HepG2 (cell line): ENCODE data around the gene EPS8L3. TPM values are rescaled to one million over a fixed set of nuclear protein-coding genes. Genes with fewer than 3 reads are reported as not detected.

Experiments used
- ATAC-seq: fragments of 200-7000 bp; cut with Tn5 transposase; 3 replicates; pipeline ENCODE4 v1.9.1; 2020; ENCODE audit warnings: mild to moderate bottlenecking, moderate library complexity
- BruUV-seq: library from RNA; stranded (reverse); fragments of 400-500 nt; replicated peaks from 2 replicates; lab custom pipeline; 2021; lab: Mats Ljungman, UMichigan
- CTCF ChIA-PET: fragments of 300-600 bp; formaldehyde crosslinking; extraction: SDS; loops from one replicate; lab custom pipeline; 2021; ENCODE audit warnings: low total read pairs, inconsistent platforms, low intra/inter-chr PET ratio; lab: Yijun Ruan, JAX
- POLR2A ChIA-PET: fragments of 350-600 bp; sonication (Branson Sonifier 250); formaldehyde crosslinking; loops from one replicate; lab custom pipeline; 2020; ENCODE audit warnings: antibody characterized with exemption, inconsistent platforms; lab: Yijun Ruan, JAX
- DNase-seq: peaks from one replicate; pipeline ENCODE4 v3.0.0-alpha.2; 2015; ENCODE audit warnings: low spot score
- FAIRE-seq: peaks from 3 replicates; lab custom pipeline; 2011; peaks lifted over from hg19 to GRCh38; lab: Jason Lieb, UNC
- H2AFZ ChIP-seq: one replicate; pipeline ENCODE4 v1.6.1; 2011; ENCODE audit warnings: low read length, inconsistent platforms
- H3K27ac ChIP-seq: fragments of 300-600 bp; 3 replicates; pipeline ENCODE4 v1.8.0; 2011; ENCODE audit warnings: mixed run types, mild to moderate bottlenecking, mixed read lengths, low read length, inconsistent platforms; ENCODE audit not compliant: insufficient read depth; ENCODE audit errors: extremely low read length
- H3K27me3 ChIP-seq, 2 experiments: fragments of 200-600 bp in 1 of 2; 2 replicates in 1 of 2; 3 replicates in 1 of 2; pipeline versions ENCODE4 v1.6.0 to v1.8.0; 2011; ENCODE audit warnings: low read length in 2 of 2, mild to moderate bottlenecking in 2 of 2, moderate library complexity in 2 of 2, inconsistent platforms in 1 of 2; ENCODE audit not compliant: insufficient read depth in 2 of 2, control insufficient read depth in 1 of 2
- H3K36me3 ChIP-seq, 2 experiments: fragments of 200-600 bp in 1 of 2; replicated peaks in 1 of 2; 2 replicates in 1 of 2; 3 replicates in 1 of 2; pipeline versions ENCODE4 v1.5.1 to v1.8.0; 2011; ENCODE audit warnings: low read length in 2 of 2, inconsistent platforms in 1 of 2; ENCODE audit not compliant: insufficient read depth in 2 of 2, control insufficient read depth in 1 of 2
- H3K4me1 ChIP-seq: 2 replicates; pipeline ENCODE4 v1.5.1; 2012; ENCODE audit warnings: low read length, inconsistent platforms; ENCODE audit not compliant: insufficient read depth
- H3K4me2 ChIP-seq: 2 replicates; pipeline ENCODE4 v1.6.0; 2011; ENCODE audit warnings: low read depth, low read length, inconsistent platforms
- H3K4me3 ChIP-seq, 3 experiments: fragments of 200-600 bp in 1 of 3; sonication (generic), shearing (Covaris generic) in 1 of 3; replicated peaks in 1 of 3; 2 replicates each; pipeline ENCODE4 v1.5.1; 2011 to 2016; ENCODE audit warnings: low read length in 3 of 3, inconsistent platforms in 2 of 3, low read depth in 2 of 3, mild to moderate bottlenecking in 2 of 3, control low read depth in 1 of 3, mixed read lengths in 1 of 3; ENCODE audit not compliant: insufficient read depth in 1 of 3
- H3K79me2 ChIP-seq: one replicate; pipeline ENCODE4 v1.6.1; 2011; ENCODE audit warnings: low read length, inconsistent platforms; ENCODE audit not compliant: insufficient read depth
- H3K9ac ChIP-seq: 2 replicates; pipeline ENCODE4 v1.6.0; 2011; ENCODE audit warnings: mild to moderate bottlenecking, low read depth, low read length, inconsistent platforms; ENCODE audit not compliant: insufficient read depth
- H3K9me3 ChIP-seq: 2 replicates; pipeline ENCODE4 v1.5.1; 2012; ENCODE audit warnings: mild to moderate bottlenecking, low read length
- H4K20me1 ChIP-seq: 2 replicates; pipeline ENCODE4 v1.6.0; 2011; ENCODE audit warnings: inconsistent platforms, mild to moderate bottlenecking, low read length, moderate library complexity; ENCODE audit not compliant: insufficient read depth
- CERS6 ChIP-seq: sonication (generic); formaldehyde crosslinking; IDR thresholded peaks from 2 replicates; pipeline ENCODE4 v1.5.0; 2020; ENCODE audit warnings: missing genetic modification reagents
- HNF1B ChIP-seq: sonication (generic); formaldehyde crosslinking; IDR thresholded peaks from 2 replicates; pipeline ENCODE4 v1.5.1; 2020; ENCODE audit warnings: mild to moderate bottlenecking, moderate library complexity, missing genetic modification reagents
- KAT8 ChIP-seq: IDR thresholded peaks from 2 replicates; pipeline ENCODE4 v1.6.1; 2016; ENCODE audit warnings: missing genetic modification reagents, missing compliant biosample characterization
- SMC3 ChIP-seq: IDR thresholded peaks from 2 replicates; pipeline ENCODE4 v1.6.1; 2011; ENCODE audit warnings: low read length, improper control_type of control experiment
- SNAPC2 ChIP-seq: sonication (generic); formaldehyde crosslinking; IDR thresholded peaks from 2 replicates; pipeline ENCODE4 v1.8.1; 2022; ENCODE audit warnings: mild to moderate bottlenecking, missing genetic modification reagents
- TEAD2 ChIP-seq: sonication (generic); formaldehyde crosslinking; IDR thresholded peaks from 2 replicates; pipeline ENCODE4 v1.9.0; 2021; ENCODE audit warnings: missing genetic modification reagents
- ZNF136 ChIP-seq: sonication (generic); formaldehyde crosslinking; IDR thresholded peaks from 2 replicates; pipeline ENCODE4 v1.8.1; 2022; ENCODE audit warnings: low read depth, mild to moderate bottlenecking, moderate library complexity, missing genetic modification reagents
- ZNF20 ChIP-seq: sonication (generic); formaldehyde crosslinking; IDR thresholded peaks from 2 replicates; pipeline ENCODE4 v1.4.0; 2020; ENCODE audit warnings: mild to moderate bottlenecking, moderate library complexity, missing genetic modification reagents
- ZNF367 ChIP-seq: sonication (generic); formaldehyde crosslinking; IDR thresholded peaks from 2 replicates; pipeline ENCODE4 v1.4.0; 2020; ENCODE audit warnings: missing genetic modification reagents, borderline replicate concordance
- ZNF432 ChIP-seq: sonication (generic); formaldehyde crosslinking; IDR thresholded peaks from 2 replicates; pipeline ENCODE4 v1.5.0; 2020; ENCODE audit warnings: missing genetic modification reagents, mild to moderate bottlenecking, borderline replicate concordance
- ZNF670 ChIP-seq: sonication (generic); formaldehyde crosslinking; IDR thresholded peaks from 2 replicates; pipeline ENCODE4 v1.8.0; 2022; ENCODE audit warnings: mild to moderate bottlenecking, missing genetic modification reagents, borderline replicate concordance
- ZSCAN22 ChIP-seq: sonication (generic); formaldehyde crosslinking; IDR thresholded peaks from 2 replicates; pipeline ENCODE4 v1.4.0; 2020; ENCODE audit warnings: mild to moderate bottlenecking, missing genetic modification reagents
- WGBS: methylation state at CpG from one replicate; pipeline ENCODE4 v1.1.6; 2017; ENCODE audit warnings: low lambda C conversion rate; 5-methylcytosine and 5-hydroxymethylcytosine counted together
- in situ Hi-C: cut with HindIII; loops from 2 replicates; pipeline ENCODE4 v1.10.0; 2017; ENCODE audit warnings: low pct_unique_long_range_greater_than_20kb; ENCODE audit not compliant: extremely low pct_ligation_motif_present
- intact Hi-C: fragments of 100-400 bp; cut with micrococcal nuclease; formaldehyde crosslinking; loops from one replicate; pipeline ENCODE4 v1.10.0; 2022; ENCODE audit not compliant: unreplicated experiment
- polyA plus RNA-seq, 8 experiments: library from polyadenylated mRNA; depleted of rRNA in 3 of 8; stranded (reverse) in 7 of 8; unstranded in 1 of 8; fragments of >200 nt; fragmentation: Illumina TruSeq in 4 of 8; extraction: Trizol in 4 of 8; gene quantifications; 2 replicates each; pipeline versions ENCODE4 v1.2.1 to v1.2.3, GENCODE V29; 2011 to 2016; ENCODE audit warnings: low read depth in 4 of 8, missing spikeins in 1 of 8, mixed read lengths in 1 of 8; ENCODE audit not compliant: insufficient read depth in 1 of 8
- total RNA-seq, 5 experiments: library from RNA; depleted of rRNA; stranded (reverse); fragments of >200 nt; fragmentation: Illumina TruSeq; extraction: Trizol; gene quantifications; 2 replicates each; pipeline ENCODE4 v1.2.3, GENCODE V29; 2016; ENCODE audit warnings: low read depth in 1 of 5
- TF ChIP-seq, protein P1 (sequence below): sonication (generic); formaldehyde crosslinking; IDR thresholded peaks from 2 replicates; pipeline ENCODE4 v1.5.0; 2020; ENCODE audit warnings: missing genetic modification reagents
- TF ChIP-seq, protein P2 (sequence below): sonication (generic); formaldehyde crosslinking; conservative IDR thresholded peaks from 2 replicates; pipeline ENCODE4 v1.8.0; 2022; ENCODE audit warnings: low read depth, missing genetic modification reagents
- TF ChIP-seq, protein P3 (sequence below): IDR thresholded peaks from 2 replicates; pipeline ENCODE4 v1.6.1; 2016; ENCODE audit warnings: missing compliant biosample characterization, missing genetic modification reagents, borderline replicate concordance

The EPS8L3 gene
- total and polyA plus RNA-seq, 2 of the 13 experiments (the other 11 are each of a cell fraction or from before 2014, with no cell fraction given): 18.2 to 106 TPM

DNA sequence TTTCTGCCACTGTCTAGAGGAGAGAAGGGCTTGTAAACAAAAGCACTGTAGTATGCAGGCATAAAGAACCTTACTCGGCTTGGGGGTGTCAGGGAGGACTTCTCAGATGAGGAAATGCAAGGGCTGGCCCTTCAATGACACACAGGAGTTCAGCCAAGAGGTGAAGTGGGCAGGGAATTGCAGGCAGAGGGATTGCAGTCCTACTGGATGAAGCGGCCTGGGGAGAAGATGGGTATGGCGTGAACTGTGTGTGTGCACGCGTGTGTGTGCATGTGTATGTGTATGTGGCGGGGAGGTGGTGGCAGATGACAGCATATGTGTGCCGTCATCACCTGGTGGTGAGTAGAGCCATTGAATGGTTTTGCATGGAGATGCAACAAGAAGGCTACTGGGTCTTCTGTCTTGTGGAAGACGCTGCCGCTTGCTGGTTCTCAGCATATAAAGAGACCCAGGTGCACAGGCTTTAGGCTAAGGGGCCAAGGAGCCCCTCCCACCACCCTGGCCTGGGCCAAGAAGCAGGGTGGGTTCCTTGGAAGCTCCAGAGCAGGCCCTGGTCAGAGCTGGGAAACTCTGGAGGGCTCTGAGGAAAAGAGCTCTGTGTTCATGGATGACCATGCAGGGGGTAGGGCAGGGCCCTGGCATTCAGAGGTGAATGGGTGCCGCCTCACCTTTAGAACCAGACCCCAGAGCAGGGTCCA is 4.1 kb upstream of the EPS8L3 start:
- Histone ChIP-seq H3K79me2 (peaks cover 11% of the 10 kb centered on the region), H3K9me3 (no peaks in the 10 kb centered on the region), H3K4me2 (no peak overlapping the region), H3K27ac (no peak overlapping the region), H3K36me3 (no peaks in the 10 kb centered on the region), H3K4me1 (peaks cover 68% of the 10 kb centered on the region), H2AFZ (no peak overlapping the region), H3K27me3 (peaks cover 2 to 19% of the 10 kb centered on the region in 2 experiments; a peak in 3 of 5 replicates), H4K20me1 (no peaks in the 10 kb centered on the region), H3K4me3 (no peak overlapping the region), H3K9ac (no peak overlapping the region)
- POLR2A ChIA-PET: no interaction called here
- FAIRE-seq: no peak
- no peak for ATAC-seq
- WGBS: 80% methylated on average over 7 of the region's 10 CpGs
- DNase-seq: no peak
- intact Hi-C loops: no loop called here
- in situ Hi-C loops: no loop called here
- no TSS peak for BruUV-seq
- CTCF ChIA-PET: no interaction called here
- no peak for TF ChIP-seq ZNF20 (CRISPR knock-in tag)
- no peak for TF ChIP-seq ZNF367 (CRISPR knock-in tag)
- TF ChIP-seq ZNF670 (CRISPR knock-in tag): no peak
- no peak for TF ChIP-seq SMC3
- TF ChIP-seq, protein P1, sequence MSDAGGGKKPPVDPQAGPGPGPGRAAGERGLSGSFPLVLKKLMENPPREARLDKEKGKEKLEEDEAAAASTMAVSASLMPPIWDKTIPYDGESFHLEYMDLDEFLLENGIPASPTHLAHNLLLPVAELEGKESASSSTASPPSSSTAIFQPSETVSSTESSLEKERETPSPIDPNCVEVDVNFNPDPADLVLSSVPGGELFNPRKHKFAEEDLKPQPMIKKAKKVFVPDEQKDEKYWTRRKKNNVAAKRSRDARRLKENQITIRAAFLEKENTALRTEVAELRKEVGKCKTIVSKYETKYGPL (CRISPR knock-in tag): no peak
- TF ChIP-seq, protein P2, sequence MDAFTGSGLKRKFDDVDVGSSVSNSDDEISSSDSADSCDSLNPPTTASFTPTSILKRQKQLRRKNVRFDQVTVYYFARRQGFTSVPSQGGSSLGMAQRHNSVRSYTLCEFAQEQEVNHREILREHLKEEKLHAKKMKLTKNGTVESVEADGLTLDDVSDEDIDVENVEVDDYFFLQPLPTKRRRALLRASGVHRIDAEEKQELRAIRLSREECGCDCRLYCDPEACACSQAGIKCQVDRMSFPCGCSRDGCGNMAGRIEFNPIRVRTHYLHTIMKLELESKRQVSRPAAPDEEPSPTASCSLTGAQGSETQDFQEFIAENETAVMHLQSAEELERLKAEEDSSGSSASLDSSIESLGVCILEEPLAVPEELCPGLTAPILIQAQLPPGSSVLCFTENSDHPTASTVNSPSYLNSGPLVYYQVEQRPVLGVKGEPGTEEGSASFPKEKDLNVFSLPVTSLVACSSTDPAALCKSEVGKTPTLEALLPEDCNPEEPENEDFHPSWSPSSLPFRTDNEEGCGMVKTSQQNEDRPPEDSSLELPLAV: no peak
- TF ChIP-seq ZNF136: no peak
- no peak for TF ChIP-seq CERS6
- no peak for TF ChIP-seq HNF1B (CRISPR knock-in tag)
- no peak for TF ChIP-seq SNAPC2
- no peak for TF ChIP-seq TEAD2
- no peak for TF ChIP-seq ZNF432 (CRISPR knock-in tag)
- TF ChIP-seq KAT8 (CRISPR knock-in tag): no peak
- TF ChIP-seq ZSCAN22 (CRISPR knock-in tag): no peak
- TF ChIP-seq, protein P3, sequence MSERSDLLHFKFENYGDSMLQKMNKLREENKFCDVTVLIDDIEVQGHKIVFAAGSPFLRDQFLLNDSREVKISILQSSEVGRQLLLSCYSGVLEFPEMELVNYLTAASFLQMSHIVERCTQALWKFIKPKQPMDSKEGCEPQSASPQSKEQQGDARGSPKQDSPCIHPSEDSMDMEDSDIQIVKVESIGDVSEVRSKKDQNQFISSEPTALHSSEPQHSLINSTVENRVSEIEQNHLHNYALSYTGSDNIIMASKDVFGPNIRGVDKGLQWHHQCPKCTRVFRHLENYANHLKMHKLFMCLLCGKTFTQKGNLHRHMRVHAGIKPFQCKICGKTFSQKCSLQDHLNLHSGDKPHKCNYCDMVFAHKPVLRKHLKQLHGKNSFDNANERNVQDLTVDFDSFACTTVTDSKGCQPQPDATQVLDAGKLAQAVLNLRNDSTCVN (CRISPR knock-in tag): no peak
